T-helper 2 cell treated with Interferon-gamma antibody and Interleukin-4, amounts not matched to agents 100 ng/mL and 5 ng/mL, for 36 hours (primary cell): ENCODE data around the gene PRR14L. TPM values are rescaled to one million over a fixed set of nuclear protein-coding genes. Genes with fewer than 3 reads are reported as not detected.

Experiments
- intact Hi-C: fragments of 100-400 bp; cut with micrococcal nuclease; formaldehyde crosslinking; loops from one replicate; pipeline ENCODE4 v1.15.1; 2023
- total RNA-seq: library from RNA; stranded (reverse); gene quantifications from 2 replicates; pipeline ENCODE4 v1.2.3, GENCODE V29; 2022

The PRR14L gene
- total RNA-seq, 1 donor from 2014 or later: 65.9 TPM

DNA sequence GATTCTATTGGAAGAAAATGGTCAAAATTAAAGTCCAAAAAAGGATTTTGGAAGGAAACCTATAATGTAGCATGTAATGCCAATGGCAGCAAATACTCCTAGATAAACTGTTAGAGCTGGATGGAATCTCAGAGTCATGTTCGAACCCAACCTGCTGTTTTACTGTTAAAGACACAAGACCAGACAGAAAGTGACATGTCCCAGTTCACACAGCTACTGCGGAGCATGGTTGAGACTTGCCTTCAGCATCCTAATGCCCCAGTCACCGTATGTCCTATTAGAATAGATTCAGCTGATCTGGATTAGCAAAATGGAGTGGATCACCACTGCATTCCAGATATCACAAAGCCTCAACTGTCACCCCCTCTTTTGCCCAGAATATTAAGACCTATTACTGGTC, 102.9 kb downstream of the PRR14L start:
- intact Hi-C loops: no loop called here

DNA sequence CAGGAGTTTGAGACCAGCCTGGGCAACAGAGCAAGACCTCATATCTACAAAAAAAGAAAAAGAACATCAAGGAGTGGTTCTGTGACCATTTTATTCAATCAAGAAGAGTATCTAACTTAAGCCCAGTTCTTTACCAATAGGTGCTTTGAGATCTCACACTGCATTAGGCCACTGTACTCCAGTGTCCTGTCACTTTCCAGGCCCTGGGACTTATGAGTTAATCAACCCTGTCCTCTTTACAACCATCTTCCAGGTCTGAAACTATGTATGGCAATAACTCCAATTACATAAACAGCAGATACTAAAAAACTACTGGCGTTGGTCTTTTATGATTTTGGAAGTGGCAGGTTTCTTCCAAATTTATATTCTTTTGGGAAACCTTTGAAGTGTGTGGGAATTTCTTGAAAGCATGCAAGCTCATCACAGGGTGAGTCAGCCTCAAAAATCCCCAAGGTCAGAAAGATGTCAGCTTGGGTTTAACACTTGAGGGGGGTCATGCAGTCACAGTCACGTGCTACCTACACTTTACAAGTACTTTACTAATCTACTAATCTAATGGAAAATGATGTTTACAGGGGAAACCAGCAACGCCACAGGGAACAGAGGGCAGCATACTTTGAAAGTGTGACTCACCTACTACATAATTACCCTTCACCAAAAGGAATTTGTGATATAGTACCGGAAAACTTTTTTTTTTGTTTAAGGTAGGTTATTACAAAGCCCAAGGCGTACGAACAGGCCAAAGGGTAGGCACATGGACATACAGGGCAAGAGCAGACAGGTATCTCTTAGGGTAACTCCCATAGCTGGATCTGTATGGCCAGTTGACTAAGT, 103.5 kb downstream of the PRR14L start:
- intact Hi-C loops: no loop called here

DNA sequence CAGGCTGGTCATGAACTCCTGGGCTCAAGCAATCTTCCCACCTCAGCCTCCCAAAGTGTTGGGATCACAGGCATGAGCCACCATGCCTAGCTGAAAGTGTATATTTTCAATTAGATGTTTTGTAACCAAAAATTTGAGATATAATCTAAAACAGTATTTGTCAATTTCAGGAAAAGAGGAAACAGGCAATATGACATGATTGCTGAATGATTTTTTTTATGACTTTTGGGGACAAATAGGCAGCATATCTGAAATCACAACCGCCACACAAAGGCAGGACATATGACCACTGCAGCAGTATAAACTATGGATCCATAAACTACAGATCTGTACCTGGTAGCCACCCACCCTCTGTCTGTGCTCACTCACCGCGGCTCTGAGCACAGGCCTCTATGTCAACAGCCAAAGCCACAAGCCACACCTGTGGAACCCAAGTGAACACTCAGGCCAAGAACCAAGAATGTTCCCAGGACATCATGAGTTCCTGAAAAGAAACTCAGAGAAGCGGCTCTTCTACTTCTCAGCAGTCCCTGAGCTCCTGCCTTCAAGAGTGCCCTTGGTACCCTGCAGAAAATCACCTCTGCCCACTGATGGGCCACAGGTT, 110.4 kb downstream of the PRR14L start:
- intact Hi-C loops: loop anchor here (10.0 kb wide), 1 partner anchor 55 kb away; no protein-coding TSS in a partner anchor

DNA sequence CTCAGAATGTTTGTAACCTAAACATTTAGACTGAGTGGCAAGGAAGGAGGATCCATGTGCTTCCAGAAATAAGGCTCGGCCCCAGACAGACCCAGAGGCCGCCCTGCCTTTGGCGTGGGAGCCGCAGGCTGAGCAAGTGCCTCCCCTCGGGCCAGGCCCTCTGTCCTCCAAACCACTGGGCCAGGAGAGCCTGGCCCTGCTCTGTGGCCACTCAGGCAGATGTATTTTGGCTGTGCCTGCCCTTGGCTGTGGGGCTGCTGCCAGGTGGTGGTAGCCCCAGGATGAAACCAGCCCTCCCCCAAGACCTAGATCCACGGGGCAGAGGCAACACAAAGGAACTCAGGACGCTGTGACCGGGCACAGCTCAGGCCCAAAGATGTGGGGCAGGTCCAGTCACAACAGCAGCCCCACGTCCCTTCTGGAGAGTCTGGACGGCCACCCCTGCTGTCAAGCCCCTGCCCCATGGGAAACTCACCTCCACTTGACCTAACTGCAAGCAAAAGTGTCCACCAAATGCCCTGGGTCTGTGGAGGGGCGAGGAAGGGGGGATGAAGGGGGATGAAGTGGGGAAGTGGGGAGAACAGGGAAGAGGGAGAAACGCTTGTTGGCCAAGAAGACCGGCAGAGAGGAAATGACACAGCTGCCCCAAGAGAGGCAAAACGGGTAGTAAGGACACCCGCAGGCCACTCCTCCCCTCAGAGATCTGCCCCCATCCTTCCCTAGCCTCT, 111.9 kb downstream of the PRR14L start:
- intact Hi-C loops: loop anchor here (10.0 kb wide), 1 partner anchor 53 kb away; no protein-coding TSS in a partner anchor

DNA sequence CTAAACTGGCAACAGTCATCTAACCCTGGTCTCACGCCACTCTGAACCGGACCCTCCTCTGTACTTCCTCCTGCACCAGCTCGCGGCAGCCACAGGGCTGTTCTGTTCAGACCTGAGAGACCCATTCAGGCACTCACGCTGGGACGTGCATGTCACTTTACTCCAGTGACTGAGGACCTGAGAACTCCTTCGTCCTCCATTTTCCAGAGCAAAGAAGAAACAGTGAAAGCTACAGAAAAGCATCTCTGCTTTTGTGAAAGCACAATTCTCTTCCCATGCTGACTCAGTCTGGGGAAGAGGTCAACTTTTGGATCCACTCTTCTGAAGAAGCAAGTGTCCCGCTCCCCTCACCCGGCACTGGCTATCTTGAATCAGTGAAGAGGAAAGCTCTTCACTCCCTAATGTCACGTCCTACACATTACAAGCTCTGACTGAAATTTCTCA, 112.5 kb downstream of the PRR14L start:
- intact Hi-C loops: loop anchor here (10.0 kb wide), 1 partner anchor 53 kb away; no protein-coding TSS in a partner anchor

DNA sequence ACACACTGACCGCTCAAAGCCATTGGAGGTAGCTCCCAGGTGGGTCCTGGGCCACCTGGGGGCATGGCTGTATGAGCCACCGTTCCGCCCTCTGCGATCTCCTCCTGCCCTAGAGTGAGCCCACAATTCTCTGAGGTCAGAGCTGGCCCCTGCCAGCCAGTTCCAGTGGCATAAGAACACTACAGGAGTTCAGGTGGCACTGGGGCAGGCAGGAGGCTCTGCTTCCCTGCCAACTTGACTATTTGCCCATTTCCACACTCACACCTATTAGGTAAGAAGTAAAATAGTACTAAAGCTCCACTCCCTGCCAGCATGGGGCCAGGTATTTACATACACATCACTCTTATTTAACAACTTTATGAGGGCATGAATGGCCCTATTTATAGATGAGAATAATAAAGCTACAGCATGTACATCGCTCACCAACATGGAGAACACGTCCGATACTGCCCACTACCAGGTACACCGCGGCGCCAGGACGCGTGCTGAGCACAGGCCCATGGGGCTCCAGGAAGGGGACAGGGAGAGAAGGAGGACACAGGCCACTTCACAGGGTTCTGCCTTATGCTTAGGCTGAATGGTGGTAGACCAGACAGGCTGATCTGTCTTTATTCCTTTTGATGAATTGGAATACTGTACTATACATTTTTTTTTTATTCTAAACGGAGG, 114.2 kb downstream of the PRR14L start:
- intact Hi-C loops: loop anchor here (10.0 kb wide), 1 partner anchor 51 kb away; no protein-coding TSS in a partner anchor

DNA sequence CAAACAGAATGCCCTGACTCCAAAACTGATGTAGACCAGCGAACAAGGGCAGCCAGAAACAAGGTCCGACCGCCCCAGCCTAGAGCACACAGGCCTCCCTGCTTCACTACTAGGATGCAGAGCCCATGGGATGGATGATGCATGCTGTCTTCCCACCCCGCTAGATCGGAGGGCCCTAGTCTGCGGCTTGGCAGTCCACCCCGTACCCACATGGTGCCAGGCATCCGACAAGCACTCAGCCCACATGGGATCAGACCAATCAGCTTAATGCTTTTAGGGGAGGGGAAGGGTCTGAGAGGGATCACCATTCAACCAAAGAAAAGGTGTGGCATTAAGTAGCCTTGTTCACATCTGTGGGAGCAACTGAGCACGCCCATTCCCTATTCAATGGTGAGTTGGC, 118.5 kb downstream of the PRR14L start:
- intact Hi-C loops: loop anchor here (2.0 to 10.0 kb wide), 3 partner anchors 47 to 134 kb away; partner anchors contain the start of gene SFI1

Other genes with a start within 250 kb of the PRR14L start
- 27.3 and 28.2 TPM in 2 replicates for gene PISD, start 87.9 kb downstream of the PRR14L start, total RNA-seq
- gene DEPDC5, start 3.9 kb upstream of the PRR14L start, total RNA-seq: 38.5 and 41.0 TPM in 2 replicates
- 178 and 186 TPM in 2 replicates for gene YWHAH, start 194.4 kb upstream of the PRR14L start, total RNA-seq